HG02938 (cell line): ENCODE data around the gene ARMC12.
"Not testable (repeated sequence)": the region's sequence is repeated elsewhere in the genome, so short reads cannot be mapped to it uniquely, and the experiment has no call there.

Source experiments
- ATAC-seq: cut with Tn5 transposase; IDR thresholded peaks from one replicate; pipeline ENCODE4 v1.9.1; 2021; ENCODE audit warnings: mild to moderate bottlenecking, moderate library complexity; ENCODE audit not compliant: unreplicated experiment

ARMC12 gene

DNA sequence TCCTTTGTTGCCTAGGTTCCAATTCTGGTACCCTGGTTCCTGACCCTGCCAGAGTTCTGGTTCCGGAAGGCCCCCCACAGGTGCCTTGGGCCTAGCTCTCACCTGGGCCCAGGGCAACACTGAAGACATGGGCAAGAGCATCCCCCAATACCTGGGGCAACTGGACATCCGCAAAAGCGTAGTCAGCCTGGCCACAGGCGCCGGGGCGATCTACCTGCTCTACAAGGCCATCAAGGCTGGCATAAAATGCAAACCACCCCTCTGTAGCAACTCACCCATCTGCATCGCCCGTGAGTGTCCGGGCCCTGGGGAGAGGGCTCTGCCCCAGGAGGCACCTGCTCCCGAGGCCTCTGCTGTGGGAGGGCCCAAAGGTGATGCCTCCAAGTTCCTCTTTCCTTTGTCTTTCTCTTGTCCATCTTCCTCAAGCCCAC is at the start of gene ARMC12:
ARMC12 (plus strand) TSS at position 51 of the 431 bp plus-strand sequence; CDS start at position 128, 77 bp downstream.
- ATAC-seq = no peak

DNA sequence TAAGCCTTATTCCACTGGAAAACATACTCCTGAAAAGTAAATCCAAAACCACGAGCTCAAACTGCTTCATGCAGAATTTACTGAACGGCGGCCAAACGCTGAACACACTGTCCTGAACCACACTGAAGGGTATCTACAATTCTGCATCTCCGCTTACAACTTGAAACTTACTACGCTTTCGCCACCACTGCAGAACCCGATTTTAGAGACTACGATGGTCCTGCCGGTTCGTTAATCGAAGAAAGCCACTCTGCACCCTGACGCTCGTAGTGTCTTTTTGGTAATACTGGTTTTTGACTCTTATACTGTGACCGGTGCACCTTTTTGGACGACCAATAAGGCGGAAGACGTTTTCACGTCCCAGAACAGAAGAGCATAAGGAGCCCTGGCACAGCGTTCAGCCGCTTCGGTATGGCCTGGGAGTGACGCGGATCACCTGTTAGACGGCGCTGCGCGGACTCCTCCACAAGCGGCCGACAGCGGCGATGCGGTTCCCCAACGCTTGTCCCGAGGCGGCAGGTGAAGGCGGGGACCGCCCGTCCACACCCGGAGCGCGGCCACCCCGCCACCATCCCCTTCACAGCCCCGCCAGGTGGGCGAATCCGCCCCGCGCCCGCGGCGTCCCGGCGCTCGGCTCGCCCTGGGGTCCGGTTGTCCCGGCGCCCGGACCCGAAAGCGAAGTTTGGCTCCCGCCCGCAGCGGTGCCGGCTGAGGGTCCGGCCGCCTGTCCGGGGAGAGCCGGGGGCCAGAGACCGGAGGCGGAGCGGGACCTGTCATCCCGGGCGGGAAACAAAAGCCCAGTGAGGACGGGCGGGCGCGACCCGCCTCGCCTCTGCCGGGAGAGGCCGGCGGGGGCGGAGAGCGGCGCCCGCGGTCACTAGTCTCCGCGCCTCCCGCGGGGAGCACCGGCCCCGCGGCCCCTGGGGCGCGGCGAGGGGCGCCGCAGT is 48.9 kb upstream of the ARMC12 start:
- peak; percentile 42 for ATAC-seq

DNA sequence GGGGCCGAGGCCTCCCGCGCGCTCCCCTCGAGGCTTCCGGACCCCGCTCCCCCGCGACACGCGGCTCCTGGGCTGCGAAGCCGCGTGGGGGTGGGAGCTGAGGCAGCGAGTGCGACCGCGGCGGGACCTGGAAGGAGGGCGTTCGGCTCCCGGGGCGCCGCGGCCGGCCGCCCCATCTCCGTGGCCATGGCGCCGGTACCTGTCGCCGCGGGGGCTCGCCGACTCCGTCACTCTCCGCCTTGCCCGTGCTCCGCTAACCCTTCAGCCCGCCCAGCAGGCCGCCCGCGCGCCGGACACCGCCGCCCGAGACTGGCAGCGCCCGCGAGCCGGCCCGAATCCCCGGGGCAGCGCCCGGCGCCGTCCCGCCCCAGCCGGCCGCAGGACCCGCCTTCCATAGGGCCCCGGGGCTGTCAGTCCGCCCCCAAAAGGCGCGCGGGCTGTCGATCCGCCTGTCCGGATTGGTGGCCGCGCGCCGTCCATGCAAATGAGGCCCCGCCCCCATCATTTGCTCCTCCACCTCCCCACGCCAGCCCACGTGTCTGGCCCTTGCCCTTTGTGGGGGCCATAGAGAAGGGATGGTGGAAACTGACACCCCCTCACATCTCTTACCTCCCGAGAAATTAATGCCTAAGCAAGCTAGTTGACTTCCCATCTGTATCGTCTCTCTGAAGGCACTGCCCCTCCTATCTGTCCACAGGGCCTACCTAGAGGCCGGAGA is 48.1 kb upstream of the ARMC12 start, which contains the start of gene FKBP5:
FKBP5 (minus strand) TSS at position 311 of the 718 bp plus-strand sequence. CDS start 46,091 bp downstream, outside the sequence.
- peak; percentile 74 for ATAC-seq

DNA sequence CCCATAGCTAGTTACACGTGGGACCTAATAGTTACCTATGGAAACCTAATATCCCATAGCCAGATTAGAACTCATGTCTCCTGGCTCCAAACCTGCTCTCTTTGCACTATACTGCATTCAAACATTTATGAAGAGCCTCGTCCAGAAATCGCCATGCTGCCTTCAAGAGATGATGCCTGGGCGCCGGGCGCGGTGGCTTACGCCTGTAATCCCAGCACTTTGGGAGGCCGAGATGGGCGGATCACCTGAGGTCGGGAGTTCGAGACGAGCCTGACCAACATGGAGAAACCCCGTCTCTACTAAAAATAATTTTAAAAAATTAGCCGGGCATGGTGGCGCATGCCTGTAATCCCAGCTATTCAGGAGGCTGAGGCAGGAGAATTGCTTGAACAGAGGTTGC is 46.8 kb upstream of the ARMC12 start:
- ATAC-seq = not testable (repeated sequence)

- no peak for ATAC-seq
Measured at GRCh38 chr6:35690484-35690883, 46.3 kb upstream of the ARMC12 start.

GRCh38 chr6:35691027-35691824 is 45.6 kb upstream of the ARMC12 start:
- no peak for ATAC-seq

DNA sequence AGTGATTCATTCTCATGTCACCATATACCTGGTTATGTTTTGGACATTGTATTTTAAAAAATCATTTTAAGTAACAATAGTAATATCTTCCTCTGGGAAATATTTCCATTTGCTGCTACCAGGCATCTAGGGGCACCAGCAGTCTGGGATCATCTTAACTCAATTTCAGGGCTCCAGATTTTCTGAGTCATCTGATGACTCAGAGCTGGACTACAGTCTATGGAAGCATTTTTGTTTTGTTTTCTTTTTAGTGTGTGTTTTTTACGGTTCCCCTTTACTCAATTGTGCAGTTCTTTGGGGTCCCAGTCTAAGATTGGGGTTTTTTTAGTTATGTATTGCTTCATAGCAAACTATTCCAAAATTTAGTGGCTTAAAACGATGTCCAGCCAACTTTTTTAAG is 42.4 kb upstream of the ARMC12 start:
- ATAC-seq = no peak

DNA sequence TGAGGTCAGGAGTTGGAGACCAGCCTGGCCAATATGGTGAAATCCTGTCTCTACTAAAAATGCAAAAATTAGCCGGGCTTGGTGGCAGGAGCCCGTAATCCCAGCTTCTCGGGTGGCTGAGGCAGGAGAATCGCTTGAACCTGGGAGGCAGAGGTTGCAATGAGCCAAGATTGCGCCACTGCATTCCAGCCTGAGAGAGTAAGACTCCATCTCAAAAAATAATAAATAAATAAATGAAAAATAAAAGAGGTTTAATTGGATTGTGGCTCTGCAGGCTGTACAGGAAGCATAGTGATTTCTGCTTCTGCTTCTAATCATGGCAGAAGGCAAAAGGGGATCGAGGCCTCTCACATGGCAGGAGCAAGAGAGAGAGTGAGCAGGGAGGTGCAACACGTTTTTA is 38.4 kb upstream of the ARMC12 start:
- ATAC-seq = not testable (repeated sequence)

GRCh38 chr6:35698858-35699257 is 38.0 kb upstream of the ARMC12 start:
- ATAC-seq = no peak

DNA sequence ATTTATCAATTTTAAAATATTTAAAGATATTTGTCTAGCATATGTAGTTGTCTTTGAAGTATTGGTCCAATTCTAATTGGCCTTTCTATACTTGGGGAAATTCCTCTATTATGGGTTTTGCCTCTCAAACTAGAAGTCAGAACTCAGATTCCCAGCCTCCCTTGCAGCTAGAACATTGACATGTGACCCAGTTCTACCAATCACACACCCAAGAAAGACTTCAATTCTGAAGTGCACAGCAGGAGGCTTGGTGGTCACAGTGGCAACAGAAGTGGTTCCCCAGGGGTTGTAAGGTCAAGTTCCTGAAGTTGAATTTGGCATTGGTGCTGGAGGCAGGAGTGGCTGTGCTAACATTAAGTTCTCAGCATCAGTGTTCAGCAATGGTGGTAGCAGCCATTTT is 33.3 kb upstream of the ARMC12 start:
- no peak for ATAC-seq

DNA sequence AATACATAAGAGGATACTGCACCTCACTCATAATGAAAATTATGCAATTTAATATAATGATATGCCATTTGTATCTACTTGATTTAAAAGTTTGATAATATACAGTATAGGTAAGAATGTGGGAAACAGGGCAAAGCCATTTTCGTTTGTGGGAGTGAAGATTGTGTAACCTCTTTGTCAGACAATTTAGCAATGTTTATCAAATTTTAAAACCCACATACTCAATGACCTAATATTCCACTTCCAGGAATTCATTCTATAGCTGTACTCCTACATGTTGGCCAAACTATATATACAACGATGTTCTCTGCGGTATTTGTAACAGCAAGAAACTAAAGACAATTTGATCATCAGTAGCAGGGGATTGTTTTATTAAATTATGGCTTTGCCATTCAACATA is 30.4 kb upstream of the ARMC12 start:
- ATAC-seq = no peak

DNA sequence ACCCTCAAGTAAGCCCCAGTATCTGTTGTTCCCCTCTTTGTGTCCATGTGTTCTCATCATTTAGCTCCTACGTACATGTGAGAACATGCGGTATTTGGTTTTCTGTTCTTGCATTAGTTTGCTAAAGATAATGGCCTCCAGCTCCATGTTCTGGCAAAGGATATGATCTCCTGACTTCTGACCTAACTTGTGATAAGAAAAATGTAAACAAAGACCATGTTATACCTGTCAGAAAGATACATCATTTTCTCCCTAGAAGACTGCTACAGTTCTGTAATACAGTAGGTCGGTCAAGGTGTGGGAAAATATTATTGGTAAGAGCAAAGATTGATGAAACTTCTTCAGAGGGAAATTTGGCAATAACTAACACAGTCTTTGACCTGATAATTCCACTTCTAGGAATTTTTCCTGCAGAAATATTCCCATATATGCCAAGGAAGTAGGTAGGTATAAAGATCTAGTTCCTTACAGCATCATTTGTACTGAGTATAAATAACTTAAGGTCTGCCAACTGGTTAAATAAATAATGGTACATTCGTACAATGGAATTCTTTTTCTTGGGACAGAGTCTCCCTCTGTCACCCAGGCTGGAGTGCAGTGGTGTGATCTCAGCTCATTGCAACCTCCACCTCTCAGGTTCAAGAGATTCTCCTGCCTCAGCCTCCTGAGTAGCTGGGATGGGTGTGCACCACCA is 29.0 kb upstream of the ARMC12 start:
- ATAC-seq = no peak

DNA sequence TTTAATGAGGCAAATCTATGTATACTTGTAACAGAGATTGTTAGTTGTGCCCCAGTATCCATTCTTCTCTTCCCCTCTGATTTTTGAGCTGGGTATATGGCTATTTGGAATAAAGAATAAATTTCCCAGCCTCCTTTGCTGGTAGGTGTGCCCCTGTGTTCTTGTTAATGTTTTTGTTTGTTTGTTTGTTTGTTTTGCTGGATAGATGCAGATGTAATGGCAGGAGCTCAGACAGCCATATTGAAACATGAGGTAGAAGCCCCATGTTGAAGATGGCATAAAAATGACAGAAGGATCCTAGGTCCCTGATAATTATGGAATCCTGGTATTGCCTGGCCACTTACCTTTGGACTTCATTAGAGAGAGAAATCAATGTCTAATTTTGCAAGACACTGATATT is 28.2 kb upstream of the ARMC12 start:
- no peak for ATAC-seq

DNA sequence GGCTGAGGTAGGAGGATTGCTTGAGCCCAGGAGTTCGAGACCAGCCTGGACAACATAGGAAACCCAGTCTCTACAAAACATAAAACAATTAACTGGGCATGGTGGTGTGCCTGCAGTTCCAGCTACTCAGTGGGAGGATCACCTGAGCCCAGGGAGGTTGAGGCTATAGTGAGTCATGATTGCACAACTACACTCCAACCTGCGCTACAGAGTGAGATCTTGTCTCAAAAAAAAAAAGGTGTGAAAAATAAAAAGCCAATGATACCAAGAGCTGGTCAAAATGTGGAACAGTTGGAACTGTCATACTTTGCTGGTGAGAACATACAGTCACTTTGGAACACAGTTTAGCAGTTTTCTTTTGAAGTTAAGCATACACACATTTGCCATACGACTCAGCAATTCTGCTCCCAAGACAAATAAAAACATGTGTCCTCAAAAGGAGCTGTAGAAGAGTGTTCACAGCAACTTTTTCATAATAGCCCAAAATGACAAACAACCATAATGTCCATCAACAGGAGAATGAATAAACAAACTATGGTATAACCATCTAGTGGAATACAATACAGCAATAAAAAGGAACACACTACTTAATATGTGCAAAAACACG is 26.5 kb upstream of the ARMC12 start:
- ATAC-seq = no peak

- no peak for ATAC-seq
Measured at GRCh38 chr6:35711731-35712130, 25.1 kb upstream of the ARMC12 start.

GRCh38 chr6:35713006-35713767 is 23.6 kb upstream of the ARMC12 start:
- ATAC-seq = no peak

GRCh38 chr6:35716798-35717197 is 20.0 kb upstream of the ARMC12 start:
- no peak for ATAC-seq

- no peak for ATAC-seq
Measured at GRCh38 chr6:35717449-35718374, 19.1 kb upstream of the ARMC12 start.
